Sigmoid colon (tissue), 7 donors: Measurements from ENCODE around the gene WWTR1. TPM values are rescaled to one million over a fixed set of nuclear protein-coding genes. Genes with fewer than 3 reads are reported as not detected.

ENCODE experiments used
- DNase-seq: peaks from one replicate; pipeline ENCODE4 v3.0.0-alpha.2; 2019
- H3K27ac ChIP-seq, 4 donors: fragments of 200-600 bp; sonication (generic); one replicate each; pipeline ENCODE4 v1.5.1; 2016 to 2019; ENCODE audit warnings: mild to moderate bottlenecking in 1 of 4
- H3K27me3 ChIP-seq, 3 donors: fragments of 200-600 bp; sonication (generic); one replicate each; pipeline ENCODE4 v1.5.1; 2019; ENCODE audit warnings: mild to moderate bottlenecking in 1 of 3
- H3K36me3 ChIP-seq, 4 donors: fragments of 200-600 bp; sonication (generic); one replicate each; pipeline ENCODE4 v1.5.1; 2016 to 2019
- H3K4me1 ChIP-seq, 4 donors: fragments of 200-600 bp; sonication (generic); one replicate each; pipeline ENCODE4 v1.5.1; 2017 to 2019
- H3K4me3 ChIP-seq, 4 donors: fragments of 200-600 bp; sonication (generic); one replicate each; pipeline ENCODE4 v1.5.1; 2017 to 2019; ENCODE audit warnings: mild to moderate bottlenecking in 2 of 4, moderate library complexity in 1 of 4
- H3K9me3 ChIP-seq, 4 donors: fragments of 200-600 bp in 3 of 4; sonication (generic) in 3 of 4; one replicate each; pipeline versions ENCODE4 v1.5.1 to v1.6.1; 2013 to 2019
- CTCF ChIP-seq, 4 experiments: fragments of 450-650 bp in 3 of 4; fragments of 200-600 bp in 1 of 4; IDR thresholded peaks; one replicate each; pipeline ENCODE4 v1.5.1; 2016 to 2019; ENCODE audit warnings: antibody characterized with exemption in 4 of 4, mild to moderate bottlenecking in 3 of 4, moderate library complexity in 2 of 4
- EP300 ChIP-seq, 4 donors: sonication (generic); formaldehyde crosslinking; IDR thresholded peaks; one replicate each; pipeline ENCODE4 v1.6.1; 2017; ENCODE audit warnings: antibody characterized with exemption in 4 of 4
- POLR2A ChIP-seq, 2 donors: fragments of 450-650 bp; IDR thresholded peaks; one replicate each; pipeline ENCODE4 v1.6.1; 2016; ENCODE audit warnings: antibody characterized with exemption in 2 of 2, mild to moderate bottlenecking in 2 of 2, moderate library complexity in 2 of 2
- POLR2AphosphoS5 ChIP-seq, 4 donors: sonication (generic); formaldehyde crosslinking; IDR thresholded peaks; one replicate each; pipeline ENCODE4 v1.6.1; 2017; ENCODE audit warnings: antibody characterized with exemption in 4 of 4
- WGBS, 2 donors: extraction: QIAGEN DNeasy Blood & Tissue Kit; methylation state at CpG; one replicate each; pipeline ENCODE4 v1.1.7; 2013; 5-methylcytosine and 5-hydroxymethylcytosine counted together
- intact Hi-C: fragments of 100-400 bp; cut with DNase I; formaldehyde crosslinking; loops from one replicate; pipeline ENCODE4 v1.15.1; 2023
- polyA plus RNA-seq, 3 donors: library from polyadenylated mRNA; stranded (reverse); fragments of 200-250 nt; gene quantifications; one replicate each; pipeline ENCODE4 v1.2.3, GENCODE V29; 2013
- total RNA-seq, 4 donors: library from RNA; depleted of rRNA; stranded (reverse); fragments of >200 nt; gene quantifications; one replicate each; pipeline ENCODE4 v1.1.0, GENCODE V29; 2016
- donor health status: healthy with polysubstance abuse.
- donor health status: Bipolar disorder and iron deficiency.
- donor health status: healthy.

The WWTR1 gene
- total and polyA plus RNA-seq, 7 donors: 7.9 to 340 (median 243) TPM

- no peak overlapping the region for H3K27ac ChIP-seq
- no peaks in the 10 kb centered on the region for H3K27me3 ChIP-seq
- 55 to 85% methylated on average over 4 of the region's 4 CpGs for WGBS, 2 donors
- H3K36me3 ChIP-seq: no peaks in the 10 kb centered on the region
- H3K4me3 ChIP-seq: no peak overlapping the region
- no peaks in the 10 kb centered on the region for H3K9me3 ChIP-seq
- peaks cover 0 to 79% (median 62%) of the 10 kb centered on the region in 4 donors for H3K4me1 ChIP-seq
- intact Hi-C loops: no loop called here
- TF ChIP-seq CTCF (IDR thresholded peaks at IDR 0.05) (no peak), EP300 (IDR thresholded peaks at IDR 0.05) (no peak), POLR2A (IDR thresholded peaks at IDR 0.05) (no peak)
- no peak for DNase-seq
These were observed 31.2 kb downstream of the WWTR1 start for GRCh38 chr3:149626671-149627070.

GRCh38 chr3:149625795-149626194 is 32.0 kb downstream of the WWTR1 start:
- Histone ChIP-seq H3K27ac (no peak overlapping the region), H3K27me3 (no peaks in the 10 kb centered on the region), H3K4me3 (no peak overlapping the region), H3K4me1 (peaks cover 0 to 81% (median 64%) of the 10 kb centered on the region in 4 donors), H3K36me3 (no peaks in the 10 kb centered on the region), H3K9me3 (no peaks in the 10 kb centered on the region)
- WGBS, 2 donors: 72 to 83% methylated on average over 4 of the region's 4 CpGs
- TF ChIP-seq CTCF (IDR thresholded peaks at IDR 0.05) (no peak), POLR2A (IDR thresholded peaks at IDR 0.05) (no peak), POLR2AphosphoS5 (IDR thresholded peaks at IDR 0.05) (no peak), EP300 (IDR thresholded peaks at IDR 0.05) (no peak)
- no peak for DNase-seq
- intact Hi-C loops: no loop called here

- Histone ChIP-seq H3K27ac (no peak overlapping the region), H3K36me3 (no peaks in the 10 kb centered on the region), H3K4me3 (no peak overlapping the region), H3K27me3 (no peaks in the 10 kb centered on the region), H3K4me1 (peaks cover 0 to 87% (median 68%) of the 10 kb centered on the region in 4 donors), H3K9me3 (no peaks in the 10 kb centered on the region)
- 73 to 89% methylated on average over 6 of the region's 6 CpGs for WGBS, 2 donors
- intact Hi-C loops: no loop called here
- TF ChIP-seq POLR2AphosphoS5 (IDR thresholded peaks at IDR 0.05) (no peak), POLR2A (IDR thresholded peaks at IDR 0.05) (no peak), EP300 (IDR thresholded peaks at IDR 0.05) (no peak), CTCF (IDR thresholded peaks at IDR 0.05) (no peak)
- DNase-seq: no peak
These were observed 34.0 kb downstream of the WWTR1 start for GRCh38 chr3:149623824-149624223.

GRCh38 chr3:149621218-149622005 is 36.4 kb downstream of the WWTR1 start:
- Histone ChIP-seq H3K27ac (peak overlapping the region in 2 of 4 donors; percentile 44 to 54), H3K4me1 (peaks cover 0 to 91% (median 78%) of the 10 kb centered on the region in 4 donors), H3K36me3 (no peaks in the 10 kb centered on the region), H3K9me3 (no peaks in the 10 kb centered on the region), H3K27me3 (no peaks in the 10 kb centered on the region), H3K4me3 (no peak overlapping the region)
- DNase-seq: no peak
- no peak for TF ChIP-seq POLR2A (IDR thresholded peaks at IDR 0.05)
- TF ChIP-seq CTCF (IDR thresholded peaks at IDR 0.05): no peak
- TF ChIP-seq POLR2AphosphoS5 (IDR thresholded peaks at IDR 0.05): no peak
- no peak for TF ChIP-seq EP300 (IDR thresholded peaks at IDR 0.05)
- intact Hi-C loops: no loop called here
- 65 to 71% methylated on average over 5 of the region's 5 CpGs for WGBS, 2 donors
